SU-DHL-6 (cell line): ENCODE measurements around the gene ACSF3.

Experiments used
- EZH2phosphoT487 ChIP-seq: fragments of 200-600 bp; sonication (generic), shearing (Covaris generic); conservative IDR thresholded peaks from 2 replicates; pipeline ENCODE4 v1.6.1; 2018; ENCODE audit warnings: mild to moderate bottlenecking, antibody characterized with exemption, low read length, moderate library complexity, mixed read lengths
- TF ChIP-seq, protein P1 (sequence below): fragments of 200-600 bp; sonication (generic); IDR thresholded peaks from one replicate; pipeline ENCODE4 v1.5.1; 2017; ENCODE audit warnings: antibody characterized with exemption, mild to moderate bottlenecking, low read length, moderate library complexity; ENCODE audit not compliant: insufficient read depth, poor library complexity, severe bottlenecking

DNA sequence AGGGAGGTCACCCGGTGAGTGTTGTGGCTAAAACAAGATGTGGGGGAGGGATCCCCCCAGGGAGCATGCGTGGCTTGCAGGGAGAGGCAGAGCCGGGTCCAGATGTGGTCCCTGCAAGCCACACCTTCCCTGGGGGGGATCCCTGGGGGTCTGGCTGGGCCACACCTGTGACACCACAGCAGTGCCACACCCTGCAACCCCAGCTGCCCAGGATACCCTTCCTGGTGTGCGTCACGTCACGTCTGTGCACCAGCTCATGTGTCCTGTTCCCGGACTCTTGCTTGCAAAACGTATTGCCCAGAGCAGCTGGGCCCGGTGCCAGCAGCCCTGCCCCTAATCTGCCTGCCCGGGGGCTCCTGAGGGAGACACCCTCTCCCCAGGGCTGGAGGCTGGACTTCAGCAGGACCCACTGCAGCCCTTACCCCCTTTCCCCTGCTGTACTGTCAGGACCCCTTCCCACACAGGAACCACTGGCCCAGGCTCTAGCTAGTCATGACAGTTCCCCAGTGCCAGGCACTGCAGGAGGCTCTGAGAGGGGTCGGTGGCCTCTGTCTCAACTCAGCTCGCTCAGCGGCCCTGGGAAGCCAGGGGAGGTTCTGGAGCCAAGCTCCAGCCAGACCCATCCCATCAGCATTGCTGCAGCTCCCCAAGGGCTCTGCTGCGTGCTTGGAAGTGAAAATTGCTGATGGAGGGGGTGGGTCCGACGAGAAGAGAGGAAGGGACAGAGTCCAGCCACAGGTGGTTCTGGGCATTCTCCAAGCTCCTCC, 25.8 kb upstream of the ACSF3 start:
- TF ChIP-seq, protein P1, sequence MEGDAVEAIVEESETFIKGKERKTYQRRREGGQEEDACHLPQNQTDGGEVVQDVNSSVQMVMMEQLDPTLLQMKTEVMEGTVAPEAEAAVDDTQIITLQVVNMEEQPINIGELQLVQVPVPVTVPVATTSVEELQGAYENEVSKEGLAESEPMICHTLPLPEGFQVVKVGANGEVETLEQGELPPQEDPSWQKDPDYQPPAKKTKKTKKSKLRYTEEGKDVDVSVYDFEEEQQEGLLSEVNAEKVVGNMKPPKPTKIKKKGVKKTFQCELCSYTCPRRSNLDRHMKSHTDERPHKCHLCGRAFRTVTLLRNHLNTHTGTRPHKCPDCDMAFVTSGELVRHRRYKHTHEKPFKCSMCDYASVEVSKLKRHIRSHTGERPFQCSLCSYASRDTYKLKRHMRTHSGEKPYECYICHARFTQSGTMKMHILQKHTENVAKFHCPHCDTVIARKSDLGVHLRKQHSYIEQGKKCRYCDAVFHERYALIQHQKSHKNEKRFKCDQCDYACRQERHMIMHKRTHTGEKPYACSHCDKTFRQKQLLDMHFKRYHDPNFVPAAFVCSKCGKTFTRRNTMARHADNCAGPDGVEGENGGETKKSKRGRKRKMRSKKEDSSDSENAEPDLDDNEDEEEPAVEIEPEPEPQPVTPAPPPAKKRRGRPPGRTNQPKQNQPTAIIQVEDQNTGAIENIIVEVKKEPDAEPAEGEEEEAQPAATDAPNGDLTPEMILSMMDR: no peak
- TF ChIP-seq EZH2phosphoT487: no peak
